Measurements from ENCODE around the gene KIAA0825.

KIAA0825 gene

DNA sequence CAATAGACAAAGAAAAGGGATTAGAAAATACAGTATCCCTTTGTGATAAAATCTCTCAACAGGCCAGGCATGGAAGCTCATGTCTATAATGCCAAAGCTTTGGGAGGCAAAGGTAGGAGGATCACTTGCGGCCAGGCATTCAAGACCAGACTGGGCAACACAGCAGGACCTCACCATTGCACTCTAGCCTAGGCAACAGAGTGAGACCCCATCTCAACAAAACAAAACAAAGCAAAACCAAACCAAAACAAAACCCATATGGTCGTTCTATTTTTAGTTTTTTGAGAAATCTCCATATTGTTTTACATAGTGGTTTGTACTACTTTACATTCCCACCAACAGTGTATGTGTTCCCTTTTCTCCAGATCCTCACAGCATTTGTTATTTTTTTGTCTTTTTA is 193.0 kb downstream of the KIAA0825 start:
- no peak for DNase-seq

DNA sequence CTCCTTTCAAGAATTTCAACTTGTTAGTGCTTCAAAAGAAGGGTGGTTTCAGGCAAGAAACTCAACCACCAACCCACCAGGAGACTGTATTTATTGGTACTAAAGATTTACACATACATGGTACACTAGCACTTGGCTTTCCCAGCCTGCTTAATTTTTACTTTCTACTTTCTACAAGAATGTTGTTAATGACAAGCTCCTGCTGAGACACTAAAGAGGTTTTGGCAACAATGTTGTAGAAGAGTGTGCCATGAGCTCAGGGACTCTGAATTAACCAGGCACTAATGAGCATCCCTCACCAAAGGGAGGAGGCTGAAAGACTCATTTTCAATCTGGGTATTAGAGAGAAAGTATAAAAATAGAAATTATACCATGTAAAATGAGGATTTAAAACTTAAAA is 195.0 kb downstream of the KIAA0825 start:
- DNase-seq: no peak

DNA sequence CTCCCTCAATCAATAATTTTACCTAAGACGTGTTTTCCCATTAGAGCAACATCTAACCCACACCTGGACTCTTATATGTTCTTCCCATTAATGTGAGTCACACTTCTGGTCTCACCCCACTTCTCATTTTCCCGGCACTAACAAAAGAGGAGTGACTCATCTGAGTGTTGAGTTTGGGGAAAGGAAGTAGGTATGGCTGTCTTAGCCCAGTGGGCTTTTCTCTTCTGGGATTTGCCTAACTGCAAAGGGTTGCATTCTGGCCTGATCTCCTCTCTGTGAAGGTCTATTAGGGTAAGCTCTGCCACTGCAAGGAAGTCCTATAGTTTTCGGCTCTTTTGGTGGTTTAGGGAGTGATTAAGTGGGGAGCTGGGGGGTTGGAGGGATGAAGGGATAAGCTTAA is 195.6 kb downstream of the KIAA0825 start:
- DNase-seq: no peak

DNA sequence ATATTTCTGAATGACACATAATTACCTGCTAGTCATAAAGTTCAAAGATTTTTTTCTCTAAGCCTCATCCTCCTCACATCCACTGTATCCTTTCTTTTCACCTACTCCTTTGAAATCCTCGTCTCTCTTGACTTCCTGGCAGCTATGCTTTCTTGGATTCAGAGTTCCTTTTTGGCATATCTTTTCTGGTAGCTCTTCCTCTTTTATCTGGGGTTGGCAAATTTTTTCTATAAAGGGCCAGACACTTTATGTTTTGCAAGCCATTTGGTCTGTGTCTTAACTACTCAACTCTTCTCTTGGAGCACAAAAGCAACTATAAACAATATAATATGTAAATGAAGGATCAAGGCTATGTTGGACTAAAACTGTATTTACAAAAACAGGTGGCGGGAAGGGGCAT is 197.5 kb downstream of the KIAA0825 start:
- no peak for DNase-seq

DNA sequence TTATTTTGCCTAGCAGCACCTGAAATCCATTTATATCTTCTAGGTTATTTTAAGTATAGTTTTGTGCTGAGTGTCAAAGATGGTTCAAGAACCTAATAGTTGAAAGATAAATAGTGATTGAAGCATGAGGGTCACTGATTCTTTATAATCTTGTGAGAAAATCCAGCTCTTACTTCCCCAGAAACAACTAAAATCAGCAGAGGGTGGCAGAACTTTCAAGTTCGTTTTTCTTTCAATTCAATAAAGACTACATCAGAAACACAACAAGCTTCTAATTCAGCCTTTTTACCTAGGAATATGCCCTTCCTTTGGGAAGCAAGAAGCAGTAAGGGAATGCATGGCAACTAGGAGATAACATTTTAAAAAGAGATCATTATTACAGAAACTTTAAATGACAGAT is 202.6 kb downstream of the KIAA0825 start:
- no peak for DNase-seq

DNA sequence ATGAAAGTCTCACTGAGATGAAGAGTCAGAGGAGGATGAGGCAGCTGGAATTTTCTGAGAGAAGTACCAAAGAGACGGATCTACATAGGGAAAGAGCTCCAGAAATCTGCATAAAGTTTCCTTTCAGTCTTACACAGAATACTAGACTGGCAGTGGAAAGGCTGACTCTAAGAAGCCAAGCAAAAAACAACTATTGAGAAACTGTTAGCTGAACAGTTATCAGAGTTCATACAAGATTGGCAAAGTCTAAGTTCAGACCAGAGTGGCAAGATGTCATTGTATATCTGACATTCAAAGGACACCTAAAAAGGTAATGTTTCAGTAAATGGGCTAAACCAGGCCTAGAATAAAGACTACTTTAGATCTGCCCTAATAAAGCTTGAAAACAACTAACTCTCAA is 209.0 kb downstream of the KIAA0825 start:
- DNase-seq: no peak

DNA sequence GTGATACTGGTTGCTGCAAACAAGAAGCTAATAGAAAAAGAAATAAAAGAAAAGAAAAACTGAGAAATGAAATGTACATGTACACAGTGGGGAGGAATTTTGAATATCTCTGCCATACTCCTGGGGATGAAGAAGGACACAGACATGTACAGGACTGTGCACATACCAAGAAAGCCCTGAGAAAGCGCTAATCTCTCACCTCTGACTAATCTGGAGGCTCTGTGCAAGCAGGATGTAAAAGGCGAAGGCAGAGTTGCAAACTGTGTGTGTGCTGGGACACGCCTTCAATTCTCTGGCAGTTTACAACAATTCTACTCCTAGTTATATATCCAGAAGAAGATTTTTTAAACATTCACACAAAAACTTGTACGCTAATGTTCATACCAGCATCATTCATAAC is 211.4 kb downstream of the KIAA0825 start:
- peak; percentile 4 for DNase-seq

DNA sequence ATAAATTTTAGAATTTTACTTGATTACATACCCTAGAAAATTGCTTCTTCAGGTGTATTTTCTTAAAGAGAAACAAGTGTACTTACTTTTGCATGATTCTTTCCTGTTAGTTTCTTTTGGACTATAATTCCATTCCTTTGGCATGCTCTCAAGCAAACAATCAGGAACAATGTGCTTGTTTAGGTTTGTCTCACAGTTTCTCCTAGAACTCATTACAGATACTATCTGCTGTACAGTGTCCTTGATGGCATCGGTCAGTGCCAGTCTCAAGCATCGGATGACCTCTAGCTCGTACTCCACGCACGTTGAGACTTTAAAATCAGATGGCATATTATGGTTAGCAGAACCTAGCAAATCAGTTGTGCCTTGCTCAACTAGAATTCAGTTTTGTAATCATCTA is 214.9 kb downstream of the KIAA0825 start:
- DNase-seq: no peak

DNA sequence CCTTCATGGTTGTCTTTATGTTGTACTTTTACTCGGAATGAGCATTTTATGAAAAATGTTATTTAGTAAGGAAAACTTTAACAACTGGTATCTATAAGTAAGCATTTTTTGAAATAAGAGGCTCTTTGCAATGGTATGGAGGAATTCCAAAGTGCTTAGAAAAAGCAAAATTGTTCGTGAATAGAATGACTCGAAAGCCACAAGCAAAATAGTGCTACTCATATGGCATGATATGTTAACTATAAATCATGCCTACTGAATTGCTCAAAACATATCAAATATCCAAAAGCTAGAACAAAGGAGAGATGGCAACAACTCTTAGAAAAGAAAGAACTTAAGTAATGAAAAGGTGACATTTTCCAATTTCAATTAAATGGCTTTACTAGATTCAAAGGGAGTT is 216.3 kb downstream of the KIAA0825 start:
- DNase-seq: no peak

DNA sequence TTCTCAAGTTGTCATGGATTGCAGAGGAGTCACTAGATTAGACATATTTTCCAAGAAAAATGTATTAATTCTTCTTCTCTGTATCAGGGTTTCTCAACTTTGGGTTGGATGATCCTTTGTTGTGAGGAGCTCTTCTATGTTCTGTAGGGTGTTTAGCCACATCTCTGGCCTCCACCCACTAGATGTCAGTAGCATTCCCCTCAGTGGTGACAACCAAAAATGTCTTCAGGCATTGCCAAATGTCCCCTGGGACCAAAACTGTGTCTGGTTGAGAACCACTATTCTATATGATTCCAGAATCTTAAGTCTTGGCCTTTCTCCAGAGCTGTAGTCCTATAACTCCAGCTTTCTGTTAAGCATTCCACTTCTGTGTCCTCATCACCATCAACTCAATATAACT is 220.9 kb downstream of the KIAA0825 start:
- peak; percentile 52 for DNase-seq

DNA sequence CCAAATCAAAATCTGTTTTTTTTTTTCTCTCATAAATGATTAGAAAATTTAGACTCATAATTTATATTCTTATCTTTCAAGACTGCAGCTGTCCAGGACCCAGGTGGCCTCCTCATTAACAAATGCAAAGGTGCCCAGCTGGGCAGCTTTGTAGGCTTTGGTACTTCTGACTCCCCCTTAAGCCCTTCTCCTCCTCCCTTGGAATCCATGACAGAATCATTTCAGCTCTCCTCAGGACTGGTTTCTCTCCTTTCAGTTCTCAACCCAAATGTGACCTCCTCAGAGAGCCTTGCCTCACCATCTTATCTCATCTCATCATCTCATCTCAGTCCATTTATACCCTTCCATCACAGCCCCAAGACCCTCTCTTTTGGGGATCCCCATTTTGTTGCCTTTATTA is 221.7 kb downstream of the KIAA0825 start:
- DNase-seq: peak; percentile 62

DNA sequence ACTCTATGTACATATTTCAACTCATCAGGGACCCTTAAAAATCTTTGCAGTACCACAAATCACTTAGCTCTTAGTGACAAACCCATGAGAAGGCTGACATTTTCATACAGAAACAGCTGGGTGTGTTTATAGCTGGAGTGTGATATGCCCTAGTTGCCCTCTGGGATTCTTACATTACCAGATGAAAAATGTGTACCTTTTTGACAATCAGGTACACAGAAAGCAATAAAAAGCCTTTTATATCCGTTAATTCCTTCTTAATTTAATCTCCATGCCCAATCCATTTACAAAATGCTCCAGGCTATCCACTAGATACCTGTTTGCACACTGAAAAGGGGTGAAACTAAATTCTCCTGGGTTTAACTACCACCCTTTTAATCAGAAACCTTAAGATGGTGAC is 222.9 kb downstream of the KIAA0825 start:
- peak; percentile 50 for DNase-seq

DNA sequence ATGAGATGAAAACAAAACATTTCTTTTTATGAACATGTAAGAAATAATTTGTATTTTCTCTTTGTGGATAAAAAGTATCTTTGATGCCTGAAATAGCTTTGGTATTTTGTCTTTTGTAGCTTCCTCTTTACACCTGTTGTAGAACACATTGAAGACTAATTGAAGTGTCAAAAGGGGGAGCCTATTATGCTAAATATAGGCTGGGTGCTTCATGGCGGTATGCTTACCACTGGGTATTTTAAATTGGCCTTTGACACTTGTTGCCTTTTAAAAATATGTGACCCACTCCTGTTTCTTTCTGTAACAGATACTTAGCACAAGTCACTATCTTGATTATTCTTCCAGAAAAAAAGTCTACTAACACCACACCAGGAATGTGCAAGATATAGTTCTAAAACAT is 226.4 kb downstream of the KIAA0825 start:
- peak; percentile 4 for DNase-seq

DNA sequence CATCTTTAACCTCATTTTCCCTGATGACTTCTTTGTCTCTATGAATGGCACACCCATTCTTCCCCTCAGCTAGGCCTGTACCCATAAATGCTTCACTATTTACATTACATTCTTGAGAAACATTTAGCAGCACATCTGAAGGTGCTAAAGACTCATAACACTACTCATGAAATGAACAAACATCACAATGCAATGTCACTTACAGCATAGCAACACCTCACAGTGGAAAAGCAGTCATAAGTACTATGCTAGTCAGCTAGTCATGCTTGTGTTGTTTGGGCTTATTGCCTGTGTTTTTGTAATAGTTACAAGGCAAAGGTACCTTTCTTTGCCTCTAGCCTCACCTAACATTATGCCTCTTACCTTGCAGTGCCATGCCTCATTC is 228.9 kb downstream of the KIAA0825 start:
- DNase-seq: no peak

DNA sequence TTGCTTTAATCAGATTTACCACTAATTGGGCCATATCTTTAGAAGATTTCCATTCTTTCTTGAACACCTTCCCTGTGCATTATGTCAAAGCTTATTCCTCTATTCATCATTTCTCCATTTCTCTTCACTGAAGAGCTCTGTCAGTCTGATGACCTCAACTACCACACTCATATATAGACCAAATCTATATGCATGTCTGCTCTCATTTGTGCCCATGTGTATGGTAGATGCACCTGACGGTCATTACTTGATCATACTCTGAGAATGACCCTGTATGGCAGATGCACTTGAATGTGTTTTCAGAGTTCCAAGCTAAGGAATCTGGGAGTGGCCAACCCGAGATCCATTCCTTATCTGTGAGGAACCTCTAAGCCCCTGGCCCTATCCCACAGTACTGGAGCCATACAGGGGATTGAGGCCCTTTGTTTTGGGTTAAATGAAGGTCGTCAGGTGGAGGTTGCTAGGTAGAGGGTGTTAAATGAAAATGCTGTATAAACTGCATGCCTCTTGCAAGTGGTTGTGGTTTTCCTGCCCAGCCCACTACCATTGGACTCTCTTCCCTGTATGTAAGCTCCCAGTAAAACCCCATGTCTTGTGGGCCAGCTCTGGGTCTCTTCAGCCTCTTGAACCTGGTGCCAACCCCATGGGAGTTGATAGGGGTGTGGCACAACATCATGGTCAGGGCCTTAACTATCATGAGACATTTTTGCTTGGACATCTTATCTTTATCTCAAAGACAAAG is 229.5 kb downstream of the KIAA0825 start:
- no peak for DNase-seq

DNA sequence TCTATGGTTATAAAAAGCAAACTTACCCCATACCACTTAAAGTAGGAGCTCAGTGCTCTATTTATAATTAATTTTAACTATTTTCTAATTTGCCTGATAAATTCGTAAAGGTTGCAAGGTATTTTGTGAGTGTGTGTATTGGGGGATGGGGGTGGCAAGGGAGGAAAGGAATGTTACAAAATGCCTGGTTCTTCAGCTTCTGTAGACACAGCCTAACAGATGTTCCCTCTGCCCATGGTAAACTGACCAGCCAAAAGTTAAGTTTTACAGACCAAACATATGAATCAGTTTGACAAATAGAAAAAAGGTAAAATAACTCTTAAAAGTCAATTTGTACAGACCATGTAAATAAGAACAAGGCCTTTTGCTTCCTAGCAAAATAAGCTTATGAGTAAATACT is 232.6 kb downstream of the KIAA0825 start:
- no peak for DNase-seq

DNA sequence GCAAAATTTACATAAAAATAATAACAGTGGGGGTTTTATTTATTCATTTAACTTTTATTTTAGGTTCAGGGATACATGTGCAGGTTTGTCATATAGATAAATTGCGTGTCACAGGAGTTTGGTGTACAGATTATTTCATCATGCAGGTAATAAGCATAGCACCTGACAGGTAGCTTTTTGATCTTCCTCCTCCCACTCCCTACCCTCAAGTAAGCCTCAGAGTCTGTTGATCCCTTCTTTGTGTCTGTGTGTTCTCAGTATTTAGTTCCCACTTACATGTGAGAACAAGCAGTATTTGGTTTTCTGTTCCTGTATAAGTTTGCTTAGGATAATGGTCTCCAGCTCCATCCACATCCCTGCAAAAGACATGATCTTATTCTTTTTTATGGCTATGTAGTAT is 240.3 kb downstream of the KIAA0825 start:
- DNase-seq: no peak

DNA sequence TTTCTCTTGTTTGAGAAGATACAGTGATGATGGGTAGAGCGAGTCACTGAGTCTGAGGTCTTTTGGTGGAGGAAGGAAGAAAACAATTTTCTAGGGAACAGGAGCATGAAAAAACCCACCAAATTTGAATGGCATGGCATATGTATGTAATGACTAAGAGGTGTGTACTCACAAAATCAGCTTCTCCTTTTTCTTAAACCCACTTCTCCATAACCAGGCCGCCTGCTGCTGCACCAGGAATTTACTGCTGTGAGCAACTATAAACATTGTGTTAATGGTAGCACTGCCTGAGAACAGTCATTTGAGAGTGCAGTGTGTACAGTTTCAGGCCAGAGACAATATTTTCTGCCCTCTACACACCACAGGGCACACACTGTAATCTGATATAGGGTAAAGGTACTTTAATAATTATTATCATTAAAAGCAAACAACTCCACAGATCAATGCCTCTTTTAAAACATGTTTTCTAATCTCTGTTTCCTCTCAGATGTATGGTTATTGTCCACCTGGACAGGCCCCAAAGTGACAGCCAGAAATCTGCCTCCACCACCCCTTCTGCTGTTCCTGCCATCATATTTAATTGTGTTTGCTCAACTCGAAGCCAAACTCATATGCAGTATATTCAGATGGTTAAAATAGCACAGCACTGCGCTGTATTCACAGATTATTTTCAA is 241.6 kb downstream of the KIAA0825 start:
- no peak for DNase-seq

DNA sequence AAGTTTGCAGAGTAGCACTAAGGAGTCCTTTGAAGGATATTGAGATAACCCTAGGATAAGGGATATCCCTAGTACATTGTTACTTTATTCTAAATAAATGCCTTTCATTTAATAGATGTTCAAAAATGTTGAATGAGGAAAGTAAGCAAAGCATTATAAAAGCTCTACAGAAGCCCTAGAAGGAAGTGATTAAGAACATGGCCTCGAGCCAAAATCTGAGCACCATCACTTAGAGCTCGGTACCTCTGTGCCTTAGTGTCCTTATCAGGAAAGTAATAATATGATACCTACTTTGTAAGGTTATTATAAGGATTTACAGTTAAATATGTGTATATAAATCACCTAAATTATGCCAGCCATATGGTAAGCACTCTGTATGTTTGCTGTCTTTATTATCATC is 242.6 kb downstream of the KIAA0825 start:
- DNase-seq: peak; percentile 18

DNA sequence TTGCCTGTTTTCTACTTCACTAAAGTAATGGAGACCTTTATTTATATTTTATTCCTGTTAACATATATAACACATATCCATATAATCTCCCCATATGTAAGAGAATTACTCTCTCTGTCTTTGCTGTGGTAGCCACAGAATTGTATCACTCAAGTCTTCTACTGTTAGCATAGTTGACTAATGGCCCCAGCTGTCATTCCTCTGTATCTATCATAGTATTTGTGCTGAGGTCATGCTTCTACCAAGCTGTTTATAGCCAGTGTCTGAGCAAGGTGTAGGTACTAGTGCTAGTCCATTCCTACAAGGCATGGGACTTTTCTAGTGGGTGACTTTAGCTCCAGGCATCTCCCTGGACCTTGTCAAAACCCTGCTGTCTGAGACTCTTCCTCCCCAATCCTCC is 244.1 kb downstream of the KIAA0825 start:
- no peak for DNase-seq

DNA sequence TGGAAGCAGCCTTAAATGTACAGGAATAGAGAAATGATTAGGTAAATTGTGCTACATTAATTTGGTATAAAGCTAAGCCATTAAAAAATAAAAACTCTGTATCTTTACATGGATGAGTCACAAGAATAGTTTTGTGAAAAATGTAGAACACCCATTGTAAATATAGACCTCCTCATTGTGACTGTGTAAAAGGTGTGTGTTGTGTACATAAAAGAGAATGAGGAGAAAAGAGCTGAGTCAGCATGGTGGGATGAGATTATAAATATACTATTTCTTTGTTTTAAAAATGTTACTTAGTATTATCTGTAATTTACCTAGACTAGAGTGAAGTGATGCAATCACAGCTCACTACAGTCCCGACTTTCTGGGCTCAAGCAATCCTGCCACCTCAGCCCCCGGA is 250.5 kb downstream of the KIAA0825 start:
- no peak for DNase-seq

DNA sequence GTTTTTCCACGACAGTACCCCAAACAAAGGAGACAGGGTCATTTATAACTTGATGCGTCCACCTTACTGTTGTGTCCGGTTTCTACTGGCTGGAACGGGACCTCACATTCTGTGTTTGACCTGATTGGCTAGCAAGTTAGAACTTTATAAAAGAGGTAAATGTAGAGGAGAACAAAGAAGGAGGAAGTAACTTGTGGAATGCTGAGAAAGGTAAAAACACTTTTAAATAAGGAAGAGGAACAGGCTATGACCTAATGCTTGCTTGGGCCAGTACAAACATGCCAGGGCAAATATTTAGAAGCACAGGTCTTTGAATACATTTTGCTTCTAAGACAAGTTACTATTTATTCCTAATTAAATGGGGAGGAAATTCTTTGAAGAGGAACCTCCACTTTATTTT is 251.6 kb downstream of the KIAA0825 start:
- DNase-seq: no peak

DNA sequence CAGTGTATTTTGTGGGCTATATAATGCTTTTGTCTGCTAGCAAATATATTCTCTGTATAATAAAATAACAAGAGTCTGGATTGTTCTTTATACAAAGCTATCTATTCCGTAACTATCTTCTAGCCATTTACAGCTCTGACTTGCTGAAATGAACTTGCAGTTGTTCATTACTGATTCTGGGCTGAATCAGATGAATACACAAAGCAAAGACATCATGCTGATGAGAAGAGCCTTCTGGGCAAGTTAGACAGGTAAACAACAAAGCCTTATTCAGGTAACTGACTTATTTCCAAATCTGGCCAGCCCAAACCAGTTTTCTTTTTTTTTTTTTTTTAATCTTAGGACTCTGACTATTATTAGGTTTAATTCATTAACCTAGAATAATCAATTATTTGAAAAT is 255.5 kb downstream of the KIAA0825 start:
- DNase-seq: no peak

DNA sequence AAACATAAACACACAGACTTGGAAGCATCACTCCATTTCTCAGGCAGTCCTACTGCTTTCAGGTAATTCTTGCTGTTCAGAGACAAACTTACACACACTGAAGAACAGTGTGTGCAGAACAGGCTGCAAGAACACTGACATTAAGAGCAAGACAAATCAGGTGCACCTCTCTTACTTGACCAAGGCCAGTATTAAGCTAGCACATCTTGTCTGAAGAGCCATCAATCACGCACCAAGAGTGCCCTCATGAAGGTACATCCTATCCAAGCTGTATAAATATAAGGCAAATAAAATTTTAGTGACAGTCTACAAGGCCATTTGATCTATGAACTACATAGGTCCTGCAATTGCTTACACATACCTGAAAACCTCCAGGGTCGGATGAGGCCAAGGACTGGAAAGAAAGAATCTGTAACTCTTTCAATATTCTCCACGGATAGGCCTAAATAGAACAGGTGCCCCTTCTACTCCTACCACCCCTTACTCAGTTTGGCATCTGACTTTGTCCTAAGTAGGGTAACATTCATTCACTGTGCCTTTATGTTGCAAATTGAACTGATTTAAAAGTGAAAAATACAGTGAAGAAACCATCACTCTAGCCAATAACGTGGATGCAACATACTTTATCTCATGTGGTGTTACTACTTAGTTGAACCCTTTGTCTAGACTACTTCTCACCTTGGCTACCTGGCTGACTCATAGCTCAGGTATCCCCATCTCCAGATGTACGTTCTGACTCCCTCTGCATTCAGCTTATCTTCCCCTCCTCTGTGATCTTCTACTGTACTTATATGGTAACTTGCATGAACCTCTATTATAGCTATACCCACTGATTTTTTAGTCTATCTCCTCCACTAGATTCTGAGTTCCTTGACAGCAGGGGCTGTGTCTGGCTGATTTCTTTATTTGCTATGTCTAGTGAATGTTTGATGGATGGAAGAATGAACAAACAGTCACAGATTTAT is 256.3 kb downstream of the KIAA0825 start:
- DNase-seq: no peak

Measured in NCI-H82 (cell line).